K562 (cell line): ENCODE results near the gene CAVIN1. TPM values are rescaled to one million over a fixed set of nuclear protein-coding genes. Genes with fewer than 3 reads are reported as not detected.

Experiments
- ATAC-seq: fragments of 200-7000 bp; cut with Tn5 transposase; 3 replicates; pipeline ENCODE4 v1.9.1; 2020; ENCODE audit warnings: moderate library complexity
- BruUV-seq: library from RNA; stranded (reverse); fragments of 400-500 nt; replicated peaks from 2 replicates; lab custom pipeline; 2021; lab: Mats Ljungman, UMichigan
- CTCF ChIA-PET: fragments of 300-600 bp; formaldehyde crosslinking; extraction: SDS; loops from one replicate; lab custom pipeline; 2021; ENCODE audit warnings: low intra/inter-chr PET ratio; lab: Yijun Ruan, JAX
- POLR2A ChIA-PET: fragments of 300-600, 350-650 bp; sonication (Branson Sonifier 250); formaldehyde crosslinking; extraction: SDS; loops from one replicate; lab custom pipeline; 2021; ENCODE audit warnings: antibody characterized with exemption, inconsistent platforms; lab: Yijun Ruan, JAX
- DNase-seq, 4 experiments: peaks; one replicate each; pipeline versions ENCODE4 v3.0.0 to v3.0.0-alpha.2; 2011 to 2018; ENCODE audit warnings: low spot score in 3 of 4, mixed read lengths in 3 of 4; ENCODE audit errors: extremely low read depth in 1 of 4
- FAIRE-seq: peaks from 2 replicates; lab custom pipeline; 2011; peaks lifted over from hg19 to GRCh38; lab: Jason Lieb, UNC
- H2AFZ ChIP-seq: 2 replicates; pipeline ENCODE4 v1.6.0; 2011; ENCODE audit warnings: low read depth, low read length, control low read depth, inconsistent platforms
- H3K27ac ChIP-seq: fragments of 200-600 bp; 3 replicates; pipeline ENCODE4 v1.8.0; 2011; ENCODE audit warnings: low read depth, mild to moderate bottlenecking, control low read depth, inconsistent platforms, low read length, moderate library complexity, mixed read lengths; ENCODE audit errors: extremely low read depth
- H3K27me3 ChIP-seq, 2 experiments: fragments of 300-600 bp in 1 of 2; 2 replicates in 1 of 2; 3 replicates in 1 of 2; pipeline versions ENCODE4 v1.6.0 to v1.8.0; 2011; ENCODE audit warnings: inconsistent platforms in 2 of 2, low read length in 2 of 2, mild to moderate bottlenecking in 1 of 2, mixed read lengths in 1 of 2, moderate library complexity in 1 of 2; ENCODE audit not compliant: control insufficient read depth in 2 of 2, insufficient read depth in 2 of 2
- H3K36me3 ChIP-seq: fragments of 300-600 bp; 3 replicates; pipeline ENCODE4 v1.8.0; 2011; ENCODE audit warnings: mild to moderate bottlenecking, low read length, inconsistent platforms; ENCODE audit not compliant: control insufficient read depth, insufficient read depth
- H3K4me1 ChIP-seq, 2 experiments: fragments of 200-600 bp in 1 of 2; replicated peaks in 1 of 2; 2 replicates in 1 of 2; 3 replicates in 1 of 2; pipeline versions ENCODE4 v1.5.1 to v1.8.0; 2011; ENCODE audit warnings: inconsistent platforms in 2 of 2, low read length in 2 of 2, mild to moderate bottlenecking in 1 of 2, mixed read lengths in 1 of 2, moderate library complexity in 1 of 2; ENCODE audit not compliant: control insufficient read depth in 2 of 2, insufficient read depth in 2 of 2
- H3K4me2 ChIP-seq: 2 replicates; pipeline ENCODE4 v1.6.1; 2011; ENCODE audit warnings: low read length, control low read depth, inconsistent platforms, mixed read lengths; ENCODE audit not compliant: insufficient read depth
- H3K4me3 ChIP-seq: fragments of 200-600 bp; sonication (generic), shearing (Covaris generic); 2 replicates; pipeline ENCODE4 v1.5.1; 2016; ENCODE audit warnings: control low read depth, inconsistent platforms
- H3K79me2 ChIP-seq: fragments of 200-600 bp; 3 replicates; pipeline ENCODE4 v1.8.0; 2011; ENCODE audit warnings: low read length, inconsistent platforms; ENCODE audit not compliant: control insufficient read depth, insufficient read depth
- H3K9ac ChIP-seq, 2 experiments: 2 replicates each; pipeline versions ENCODE4 v1.6.0 to v1.6.1; 2011; ENCODE audit warnings: low read depth in 2 of 2, low read length in 2 of 2, control low read depth in 1 of 2, inconsistent platforms in 1 of 2, mild to moderate bottlenecking in 1 of 2, mixed read lengths in 1 of 2; ENCODE audit not compliant: insufficient read depth in 1 of 2
- H3K9me1 ChIP-seq: one replicate; pipeline ENCODE4 v1.6.0; 2011; ENCODE audit warnings: inconsistent platforms, mild to moderate bottlenecking, low read length, moderate library complexity; ENCODE audit not compliant: control insufficient read depth, insufficient read depth
- H3K9me3 ChIP-seq: replicated peaks from 2 replicates; pipeline ENCODE4 v1.5.1; 2011; ENCODE audit warnings: low read depth, low read length, inconsistent platforms; ENCODE audit not compliant: control insufficient read depth, insufficient read depth
- H4K20me1 ChIP-seq: replicated peaks from 2 replicates; pipeline ENCODE4 v1.6.1; 2011; ENCODE audit warnings: low read length, inconsistent platforms, mixed read lengths; ENCODE audit not compliant: control insufficient read depth, insufficient read depth
- ADNP ChIP-seq: fragments of 200-800 bp; sonication (Bioruptor generic); IDR thresholded peaks from 2 replicates; pipeline ENCODE4 v1.6.1; 2016; ENCODE audit warnings: missing genetic modification characterization, missing compliant biosample characterization
- GATAD2B ChIP-seq: fragments of 450-650 bp; IDR thresholded peaks from 2 replicates; pipeline ENCODE4 v1.6.1; 2017; ENCODE audit warnings: mild to moderate bottlenecking, borderline replicate concordance
- NR1H2 ChIP-seq: sonication (generic); formaldehyde crosslinking; IDR thresholded peaks from 2 replicates; pipeline ENCODE4 v1.4.0; 2020; ENCODE audit warnings: mild to moderate bottlenecking, missing genetic modification reagents
- RNF2 ChIP-seq: sonication (generic); IDR thresholded peaks from 2 replicates; pipeline ENCODE4 v1.6.1; 2016
- TRIM28 ChIP-seq: fragments of 450-650 bp; IDR thresholded peaks from 2 replicates; pipeline ENCODE4 v1.6.1; 2017
- ZNF668 ChIP-seq: fragments of 250-450 bp; sonication (Bioruptor Pico); IDR thresholded peaks from 2 replicates; pipeline ENCODE4 v1.8.0; 2022; ENCODE audit warnings: mild to moderate bottlenecking, inconsistent platforms
- WGBS: fragments of 100-300 bp; shearing (Covaris generic); methylation state at CpG from one replicate; pipeline ENCODE4 v1.1.6; 2016; ENCODE audit warnings: low coverage, mixed read lengths; ENCODE audit not compliant: insufficient coverage; ENCODE audit errors: missing lambda C conversion rate; 5-methylcytosine and 5-hydroxymethylcytosine counted together
- in situ Hi-C: fragments of 300-500 bp; cut with MboI; formaldehyde crosslinking; loops from 4 replicates; pipeline ENCODE4 v1.15.0; 2018; ENCODE audit warnings: inconsistent platforms, mixed read lengths
- intact Hi-C: fragments of 100-400 bp; cut with micrococcal nuclease; formaldehyde crosslinking; loops from 2 replicates; pipeline ENCODE4 v1.14.2; 2022
- polyA plus RNA-seq, 8 experiments: library from polyadenylated mRNA; depleted of rRNA in 4 of 8; stranded (reverse) in 5 of 8; unstranded in 3 of 8; fragments of >200 nt; fragmentation: Nextera tagmentation in 2 of 8; fragmentation: Illumina TruSeq in 1 of 8; extraction: Ambion mirVana in 2 of 8; extraction: Trizol in 1 of 8; gene quantifications; 2 replicates each; pipeline versions ENCODE4 v1.2.1 to v1.2.3, GENCODE V29; 2011 to 2014; ENCODE audit warnings: inconsistent platforms in 1 of 8, missing spikeins in 1 of 8
- total RNA-seq, 7 experiments: library from RNA; depleted of rRNA in 6 of 7; stranded (reverse); fragments of >200 nt in 6 of 7; fragmentation: Illumina TruSeq in 2 of 7; extraction: Trizol in 2 of 7; gene quantifications; 2 replicates each; pipeline versions ENCODE4 v1.2.1 to v1.2.3, GENCODE V29; 2011 to 2021; ENCODE audit warnings: low replicate concordance in 1 of 7
- TF ChIP-seq, protein P1 (sequence below): fragments of 200-600 bp; sonication (generic); IDR thresholded peaks from one replicate; pipeline ENCODE4 v1.6.1; 2012; ENCODE audit warnings: mild to moderate bottlenecking, low read depth, low read length, inconsistent platforms
- TF ChIP-seq, protein P2 (sequence below): fragments of 250-450 bp; sonication (Bioruptor Pico); IDR thresholded peaks from 2 replicates; pipeline ENCODE4 v1.9.0; 2021; ENCODE audit warnings: mild to moderate bottlenecking, inconsistent platforms

The CAVIN1 gene
- total and polyA plus RNA-seq, 9 of the 15 experiments (the other 6 are each of a cell fraction or from before 2014, with no cell fraction given): 6.8 to 162 (median 74.5) TPM

DNA sequence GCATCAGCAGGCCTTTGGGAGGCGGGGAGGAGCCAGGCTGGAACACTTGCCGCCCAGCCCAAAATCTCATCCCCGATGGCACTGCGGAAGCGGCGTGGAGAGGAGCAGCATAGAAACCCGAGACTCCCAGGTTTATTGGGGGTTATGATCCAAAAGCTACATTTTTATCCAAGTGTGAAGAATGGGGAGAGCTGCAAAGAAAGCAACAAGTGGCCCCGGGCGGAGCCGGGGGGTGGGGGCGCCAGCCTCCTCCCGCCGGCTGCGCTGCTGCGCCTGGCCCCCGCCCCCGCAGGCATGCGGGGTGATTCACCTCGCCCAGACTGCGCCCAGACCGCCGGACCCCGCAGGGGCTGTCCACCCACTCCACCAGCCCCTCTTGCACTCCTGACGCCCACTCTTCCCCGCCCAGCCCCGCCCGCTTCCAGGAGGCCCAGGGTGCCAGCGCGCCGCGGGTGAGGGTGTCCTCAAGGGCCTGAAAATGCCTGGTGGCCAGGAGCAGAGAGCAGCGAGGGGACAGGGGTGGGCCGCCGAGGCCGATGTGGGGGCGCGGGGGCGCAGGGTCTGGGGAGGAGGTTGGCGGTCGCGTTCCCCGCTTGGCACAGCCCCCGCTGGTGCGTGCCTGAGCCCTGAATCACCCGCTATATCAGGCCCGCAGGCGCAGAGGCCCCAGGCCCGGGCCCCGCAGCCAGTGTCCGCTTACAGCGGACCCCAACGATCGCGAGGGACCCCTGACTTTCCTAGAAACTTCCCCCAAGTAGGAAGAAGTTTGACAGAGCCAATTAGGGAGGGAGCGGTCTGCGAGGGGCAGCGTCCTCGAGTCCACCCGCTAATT, 1.3 kb downstream of the CAVIN1 start:
- no TSS peak for BruUV-seq
- ATAC-seq (peak; percentile 42), FAIRE-seq (no peak), DNase-seq (peak; percentile 71 to 87 (median 77))
- Histone ChIP-seq H4K20me1 (peaks cover 12% of the 10 kb centered on the region; the same call in 1 of the 2 replicates), H3K9me3 (no peaks in the 10 kb centered on the region), H3K27ac (peak overlapping the region; percentile 71), H3K36me3 (peaks cover 34% of the 10 kb centered on the region), H2AFZ (peak overlapping the region; percentile 57), H3K9ac (peak overlapping the region; percentile 77 to 97), H3K4me1 (peaks cover 24 to 33% of the 10 kb centered on the region in 2 experiments; a peak in 4 of 5 replicates), H3K79me2 (peaks cover 62% of the 10 kb centered on the region), H3K4me3 (peak overlapping the region; percentile 64), H3K4me2 (peak overlapping the region; percentile 93), H3K27me3 (no peaks in the 10 kb centered on the region), H3K9me1 (no peaks in the 10 kb centered on the region)
- WGBS: 2% methylated on average over 35 of the region's 59 CpGs
- intact Hi-C loops (loop anchor here (2.0 kb wide), 1 partner anchor 37 kb away; the partner anchor contains the start of gene ATP6V0A1), in situ Hi-C loops (loop anchor here (5.0 kb wide), 1 partner anchor 106 kb away; no protein-coding TSS in a partner anchor)
- ChIA-PET POLR2A (interaction anchor here (0.7 to 2.2 kb wide), 6 partner anchors 12 to 110 kb away, joined by 3 to 10 read pairs (median 9); no protein-coding TSS in a partner anchor), CTCF (no interaction called here)
- TF ChIP-seq, protein P1, sequence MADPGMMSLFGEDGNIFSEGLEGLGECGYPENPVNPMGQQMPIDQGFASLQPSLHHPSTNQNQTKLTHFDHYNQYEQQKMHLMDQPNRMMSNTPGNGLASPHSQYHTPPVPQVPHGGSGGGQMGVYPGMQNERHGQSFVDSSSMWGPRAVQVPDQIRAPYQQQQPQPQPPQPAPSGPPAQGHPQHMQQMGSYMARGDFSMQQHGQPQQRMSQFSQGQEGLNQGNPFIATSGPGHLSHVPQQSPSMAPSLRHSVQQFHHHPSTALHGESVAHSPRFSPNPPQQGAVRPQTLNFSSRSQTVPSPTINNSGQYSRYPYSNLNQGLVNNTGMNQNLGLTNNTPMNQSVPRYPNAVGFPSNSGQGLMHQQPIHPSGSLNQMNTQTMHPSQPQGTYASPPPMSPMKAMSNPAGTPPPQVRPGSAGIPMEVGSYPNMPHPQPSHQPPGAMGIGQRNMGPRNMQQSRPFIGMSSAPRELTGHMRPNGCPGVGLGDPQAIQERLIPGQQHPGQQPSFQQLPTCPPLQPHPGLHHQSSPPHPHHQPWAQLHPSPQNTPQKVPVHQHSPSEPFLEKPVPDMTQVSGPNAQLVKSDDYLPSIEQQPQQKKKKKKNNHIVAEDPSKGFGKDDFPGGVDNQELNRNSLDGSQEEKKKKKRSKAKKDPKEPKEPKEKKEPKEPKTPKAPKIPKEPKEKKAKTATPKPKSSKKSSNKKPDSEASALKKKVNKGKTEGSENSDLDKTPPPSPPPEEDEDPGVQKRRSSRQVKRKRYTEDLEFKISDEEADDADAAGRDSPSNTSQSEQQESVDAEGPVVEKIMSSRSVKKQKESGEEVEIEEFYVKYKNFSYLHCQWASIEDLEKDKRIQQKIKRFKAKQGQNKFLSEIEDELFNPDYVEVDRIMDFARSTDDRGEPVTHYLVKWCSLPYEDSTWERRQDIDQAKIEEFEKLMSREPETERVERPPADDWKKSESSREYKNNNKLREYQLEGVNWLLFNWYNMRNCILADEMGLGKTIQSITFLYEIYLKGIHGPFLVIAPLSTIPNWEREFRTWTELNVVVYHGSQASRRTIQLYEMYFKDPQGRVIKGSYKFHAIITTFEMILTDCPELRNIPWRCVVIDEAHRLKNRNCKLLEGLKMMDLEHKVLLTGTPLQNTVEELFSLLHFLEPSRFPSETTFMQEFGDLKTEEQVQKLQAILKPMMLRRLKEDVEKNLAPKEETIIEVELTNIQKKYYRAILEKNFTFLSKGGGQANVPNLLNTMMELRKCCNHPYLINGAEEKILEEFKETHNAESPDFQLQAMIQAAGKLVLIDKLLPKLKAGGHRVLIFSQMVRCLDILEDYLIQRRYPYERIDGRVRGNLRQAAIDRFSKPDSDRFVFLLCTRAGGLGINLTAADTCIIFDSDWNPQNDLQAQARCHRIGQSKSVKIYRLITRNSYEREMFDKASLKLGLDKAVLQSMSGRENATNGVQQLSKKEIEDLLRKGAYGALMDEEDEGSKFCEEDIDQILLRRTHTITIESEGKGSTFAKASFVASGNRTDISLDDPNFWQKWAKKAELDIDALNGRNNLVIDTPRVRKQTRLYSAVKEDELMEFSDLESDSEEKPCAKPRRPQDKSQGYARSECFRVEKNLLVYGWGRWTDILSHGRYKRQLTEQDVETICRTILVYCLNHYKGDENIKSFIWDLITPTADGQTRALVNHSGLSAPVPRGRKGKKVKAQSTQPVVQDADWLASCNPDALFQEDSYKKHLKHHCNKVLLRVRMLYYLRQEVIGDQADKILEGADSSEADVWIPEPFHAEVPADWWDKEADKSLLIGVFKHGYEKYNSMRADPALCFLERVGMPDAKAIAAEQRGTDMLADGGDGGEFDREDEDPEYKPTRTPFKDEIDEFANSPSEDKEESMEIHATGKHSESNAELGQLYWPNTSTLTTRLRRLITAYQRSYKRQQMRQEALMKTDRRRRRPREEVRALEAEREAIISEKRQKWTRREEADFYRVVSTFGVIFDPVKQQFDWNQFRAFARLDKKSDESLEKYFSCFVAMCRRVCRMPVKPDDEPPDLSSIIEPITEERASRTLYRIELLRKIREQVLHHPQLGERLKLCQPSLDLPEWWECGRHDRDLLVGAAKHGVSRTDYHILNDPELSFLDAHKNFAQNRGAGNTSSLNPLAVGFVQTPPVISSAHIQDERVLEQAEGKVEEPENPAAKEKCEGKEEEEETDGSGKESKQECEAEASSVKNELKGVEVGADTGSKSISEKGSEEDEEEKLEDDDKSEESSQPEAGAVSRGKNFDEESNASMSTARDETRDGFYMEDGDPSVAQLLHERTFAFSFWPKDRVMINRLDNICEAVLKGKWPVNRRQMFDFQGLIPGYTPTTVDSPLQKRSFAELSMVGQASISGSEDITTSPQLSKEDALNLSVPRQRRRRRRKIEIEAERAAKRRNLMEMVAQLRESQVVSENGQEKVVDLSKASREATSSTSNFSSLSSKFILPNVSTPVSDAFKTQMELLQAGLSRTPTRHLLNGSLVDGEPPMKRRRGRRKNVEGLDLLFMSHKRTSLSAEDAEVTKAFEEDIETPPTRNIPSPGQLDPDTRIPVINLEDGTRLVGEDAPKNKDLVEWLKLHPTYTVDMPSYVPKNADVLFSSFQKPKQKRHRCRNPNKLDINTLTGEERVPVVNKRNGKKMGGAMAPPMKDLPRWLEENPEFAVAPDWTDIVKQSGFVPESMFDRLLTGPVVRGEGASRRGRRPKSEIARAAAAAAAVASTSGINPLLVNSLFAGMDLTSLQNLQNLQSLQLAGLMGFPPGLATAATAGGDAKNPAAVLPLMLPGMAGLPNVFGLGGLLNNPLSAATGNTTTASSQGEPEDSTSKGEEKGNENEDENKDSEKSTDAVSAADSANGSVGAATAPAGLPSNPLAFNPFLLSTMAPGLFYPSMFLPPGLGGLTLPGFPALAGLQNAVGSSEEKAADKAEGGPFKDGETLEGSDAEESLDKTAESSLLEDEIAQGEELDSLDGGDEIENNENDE: no peak
- TF ChIP-seq NR1H2 (CRISPR knock-in tag): no peak
- no peak for TF ChIP-seq TRIM28
- TF ChIP-seq, protein P2, sequence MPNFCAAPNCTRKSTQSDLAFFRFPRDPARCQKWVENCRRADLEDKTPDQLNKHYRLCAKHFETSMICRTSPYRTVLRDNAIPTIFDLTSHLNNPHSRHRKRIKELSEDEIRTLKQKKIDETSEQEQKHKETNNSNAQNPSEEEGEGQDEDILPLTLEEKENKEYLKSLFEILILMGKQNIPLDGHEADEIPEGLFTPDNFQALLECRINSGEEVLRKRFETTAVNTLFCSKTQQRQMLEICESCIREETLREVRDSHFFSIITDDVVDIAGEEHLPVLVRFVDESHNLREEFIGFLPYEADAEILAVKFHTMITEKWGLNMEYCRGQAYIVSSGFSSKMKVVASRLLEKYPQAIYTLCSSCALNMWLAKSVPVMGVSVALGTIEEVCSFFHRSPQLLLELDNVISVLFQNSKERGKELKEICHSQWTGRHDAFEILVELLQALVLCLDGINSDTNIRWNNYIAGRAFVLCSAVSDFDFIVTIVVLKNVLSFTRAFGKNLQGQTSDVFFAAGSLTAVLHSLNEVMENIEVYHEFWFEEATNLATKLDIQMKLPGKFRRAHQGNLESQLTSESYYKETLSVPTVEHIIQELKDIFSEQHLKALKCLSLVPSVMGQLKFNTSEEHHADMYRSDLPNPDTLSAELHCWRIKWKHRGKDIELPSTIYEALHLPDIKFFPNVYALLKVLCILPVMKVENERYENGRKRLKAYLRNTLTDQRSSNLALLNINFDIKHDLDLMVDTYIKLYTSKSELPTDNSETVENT: no peak
- TF ChIP-seq ZNF668: no peak
- TF ChIP-seq ADNP: no peak
- TF ChIP-seq RNF2: no peak
- no peak for TF ChIP-seq GATAD2B
